SU-DHL-6 (cell line): Measurements from ENCODE around the gene CACTIN.

ENCODE experiments used
- CTCF ChIP-seq: fragments of 200-600 bp; sonication (generic); IDR thresholded peaks from one replicate; pipeline ENCODE4 v1.5.1; 2017; ENCODE audit warnings: antibody characterized with exemption, mild to moderate bottlenecking, low read length, moderate library complexity; ENCODE audit not compliant: insufficient read depth, poor library complexity, severe bottlenecking
- EZH2phosphoT487 ChIP-seq: fragments of 200-600 bp; sonication (generic), shearing (Covaris generic); conservative IDR thresholded peaks from 2 replicates; pipeline ENCODE4 v1.6.1; 2018; ENCODE audit warnings: mild to moderate bottlenecking, antibody characterized with exemption, low read length, moderate library complexity, mixed read lengths

GRCh38 chr19:3590991-3591659, 35.5 kb downstream of the CACTIN start:
- no peak for TF ChIP-seq CTCF
- no peak for TF ChIP-seq EZH2phosphoT487
